GM21390 (cell line): Measurements from ENCODE around the gene HIPK3.
"Not testable (repeated sequence)": the region's sequence is repeated elsewhere in the genome, so short reads cannot be mapped to it uniquely, and the experiment has no call there.

ENCODE experiments used
- ATAC-seq: cut with Tn5 transposase; IDR thresholded peaks from one replicate; pipeline ENCODE4 v1.9.1; 2021; ENCODE audit not compliant: unreplicated experiment

The HIPK3 gene

GRCh38 chr11:33257160-33257896 is at the start of gene HIPK3:
Gene HIPK3 (plus strand): TSS chr11:33257381.
- ATAC-seq, result peak; percentile 75

GRCh38 chr11:33207408-33207985 is 49.7 kb upstream of the HIPK3 start:
- ATAC-seq, result no peak

GRCh38 chr11:33208150-33208549 is 49.0 kb upstream of the HIPK3 start:
- no peak for ATAC-seq

- no peak for ATAC-seq
These were observed 46.0 kb upstream of the HIPK3 start for GRCh38 chr11:33211153-33211552.

GRCh38 chr11:33211580-33211979 is 45.6 kb upstream of the HIPK3 start:
- ATAC-seq, result no peak

GRCh38 chr11:33214187-33214586 is 43.0 kb upstream of the HIPK3 start:
- ATAC-seq, result no peak

- no peak for ATAC-seq
These were observed 42.4 kb upstream of the HIPK3 start for GRCh38 chr11:33214767-33215166.

GRCh38 chr11:33216676-33217075 is 40.5 kb upstream of the HIPK3 start:
- not testable (repeated sequence) for ATAC-seq

- ATAC-seq, result no peak
These were observed 35.0 kb upstream of the HIPK3 start for GRCh38 chr11:33222052-33222750.

- ATAC-seq, result no peak
These were observed 31.8 kb upstream of the HIPK3 start for GRCh38 chr11:33225371-33225770.

- no peak for ATAC-seq
These were observed 29.5 kb upstream of the HIPK3 start for GRCh38 chr11:33227578-33228261.

- no peak for ATAC-seq
These were observed 22.6 kb upstream of the HIPK3 start for GRCh38 chr11:33234397-33235190.

GRCh38 chr11:33237039-33237597 is 20.1 kb upstream of the HIPK3 start:
- ATAC-seq, result no peak

- no peak for ATAC-seq
These were observed 14.6 kb upstream of the HIPK3 start for GRCh38 chr11:33242575-33242974.

GRCh38 chr11:33243654-33244053 is 13.5 kb upstream of the HIPK3 start:
- not testable (repeated sequence) for ATAC-seq

GRCh38 chr11:33248416-33248971 is 8.7 kb upstream of the HIPK3 start:
- no peak for ATAC-seq

GRCh38 chr11:33256031-33256812 is 959 bp upstream of the HIPK3 start:
- no peak for ATAC-seq

- no peak for ATAC-seq
These were observed 395 bp upstream of the HIPK3 start for GRCh38 chr11:33256813-33257159.

- ATAC-seq, result peak; percentile 32
These were observed 883 bp downstream of the HIPK3 start for GRCh38 chr11:33257897-33258630.
